Medulla oblongata (tissue), 1 donor: ENCODE measurements around the gene CEP95.
"Not testable (repeated sequence)": the region's sequence is repeated elsewhere in the genome, so short reads cannot be mapped to it uniquely, and the experiment has no call there.

Source experiments
- DNase-seq: peaks from one replicate; pipeline ENCODE4 v3.0.0-alpha.2; 2015; ENCODE audit errors: extremely low spot score

The CEP95 gene

DNA sequence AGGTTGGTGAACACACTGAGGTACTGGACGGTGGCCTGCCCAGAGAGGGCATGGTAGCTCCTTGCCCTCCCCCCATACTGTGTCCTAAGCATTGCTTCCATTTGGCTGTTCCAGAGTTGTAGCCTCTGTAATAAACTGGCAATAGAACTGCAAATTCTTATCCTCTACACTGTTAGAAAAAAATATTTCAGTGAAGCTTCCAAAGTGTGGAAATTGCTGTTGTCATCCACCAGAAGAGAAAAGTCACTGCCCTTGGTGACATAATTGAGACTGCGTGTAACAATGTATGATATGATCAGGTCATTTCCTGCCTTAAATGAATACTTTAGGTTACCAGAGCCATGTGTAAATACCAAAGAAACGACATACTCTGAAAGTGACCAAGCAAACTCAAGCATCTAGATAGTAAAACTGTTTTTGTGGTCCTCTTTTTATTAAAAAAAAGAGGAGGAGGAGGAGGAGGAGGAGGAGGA, 65.9 kb downstream of the CEP95 start:
- no peak for DNase-seq

GRCh38 chr17:64573214-64573613, 66.4 kb downstream of the CEP95 start:
- DNase-seq: no peak

GRCh38 chr17:64574646-64575045, 67.9 kb downstream of the CEP95 start:
- no peak for DNase-seq

DNA sequence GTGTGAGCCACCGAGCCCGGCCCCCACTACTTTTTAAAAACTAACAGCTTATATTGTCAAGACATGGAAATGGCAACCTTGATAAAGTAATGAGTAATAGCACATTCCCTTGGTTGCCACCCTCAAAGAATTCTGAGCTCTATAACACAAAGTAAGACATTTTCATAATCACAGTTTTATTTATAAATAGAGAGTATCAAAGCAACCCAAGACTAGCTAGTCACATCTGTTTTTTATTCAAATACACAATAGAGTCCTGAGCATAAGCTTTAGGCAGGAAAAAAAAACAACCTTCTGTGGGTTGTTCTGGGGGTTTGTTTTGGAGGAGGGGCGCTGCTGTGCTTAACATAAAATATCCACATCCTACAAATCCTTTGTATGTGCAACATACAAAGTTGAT, 68.7 kb downstream of the CEP95 start:
- DNase-seq: no peak

DNA sequence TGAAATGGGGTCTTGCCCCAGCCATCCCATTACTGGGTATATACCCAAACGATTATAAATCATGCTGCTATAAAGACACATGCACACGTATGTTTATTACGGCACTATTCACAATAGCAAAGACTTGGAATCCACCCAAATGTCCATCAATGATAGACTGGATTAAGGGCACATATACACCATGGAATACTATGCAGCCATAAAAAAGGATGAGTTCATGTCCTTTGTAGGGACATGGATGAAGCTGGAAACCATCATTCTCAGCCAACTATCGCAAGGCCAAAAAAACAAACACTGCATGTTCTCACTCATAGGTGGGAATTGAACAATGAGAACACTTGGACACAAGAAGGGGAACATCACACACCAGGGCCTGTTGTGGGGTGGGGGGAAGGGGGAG, 70.2 kb downstream of the CEP95 start:
- not testable (repeated sequence) for DNase-seq

- DNase-seq: peak; percentile 34
Measured at GRCh38 chr17:64579917-64580316, 73.1 kb downstream of the CEP95 start.

- DNase-seq: no peak
Measured at GRCh38 chr17:64580384-64581315, 73.9 kb downstream of the CEP95 start.

- DNase-seq: no peak
Measured at GRCh38 chr17:64583038-64583437, 76.3 kb downstream of the CEP95 start.

- no peak for DNase-seq
Measured at GRCh38 chr17:64585146-64585545, 78.4 kb downstream of the CEP95 start.
